T-helper 1 cell treated with Interleukin-12 subunit alpha and Interleukin-12 subunit beta and Interleukin-4 antibody, amounts not matched to agents 30 μg/mL and 1 μg/mL, for 36 hours (primary cell): Measurements from ENCODE around the gene NUDCD3.
"Not testable (repeated sequence)": the region's sequence is repeated elsewhere in the genome, so short reads cannot be mapped to it uniquely, and the experiment has no call there.

Source experiments
- H3K27ac Mint-ChIP-seq: one replicate; pipeline ENCODE4 v1.8.0; 2021; ENCODE audit warnings: mild to moderate bottlenecking, mixed read lengths
- H3K27me3 Mint-ChIP-seq: one replicate; pipeline ENCODE4 v1.8.0; 2021; ENCODE audit warnings: low read depth, mixed read lengths
- H3K36me3 Mint-ChIP-seq: one replicate; pipeline ENCODE4 v1.8.0; 2021; ENCODE audit warnings: low read depth, mixed read lengths
- H3K4me1 Mint-ChIP-seq: one replicate; pipeline ENCODE4 v1.8.0; 2021; ENCODE audit warnings: low read depth, mixed read lengths
- H3K4me3 Mint-ChIP-seq: one replicate; pipeline ENCODE4 v1.8.0; 2021; ENCODE audit warnings: mild to moderate bottlenecking, moderate library complexity, mixed read lengths
- H3K9me3 Mint-ChIP-seq: one replicate; pipeline ENCODE4 v1.8.0; 2021; ENCODE audit warnings: mixed read lengths

NUDCD3 gene

DNA sequence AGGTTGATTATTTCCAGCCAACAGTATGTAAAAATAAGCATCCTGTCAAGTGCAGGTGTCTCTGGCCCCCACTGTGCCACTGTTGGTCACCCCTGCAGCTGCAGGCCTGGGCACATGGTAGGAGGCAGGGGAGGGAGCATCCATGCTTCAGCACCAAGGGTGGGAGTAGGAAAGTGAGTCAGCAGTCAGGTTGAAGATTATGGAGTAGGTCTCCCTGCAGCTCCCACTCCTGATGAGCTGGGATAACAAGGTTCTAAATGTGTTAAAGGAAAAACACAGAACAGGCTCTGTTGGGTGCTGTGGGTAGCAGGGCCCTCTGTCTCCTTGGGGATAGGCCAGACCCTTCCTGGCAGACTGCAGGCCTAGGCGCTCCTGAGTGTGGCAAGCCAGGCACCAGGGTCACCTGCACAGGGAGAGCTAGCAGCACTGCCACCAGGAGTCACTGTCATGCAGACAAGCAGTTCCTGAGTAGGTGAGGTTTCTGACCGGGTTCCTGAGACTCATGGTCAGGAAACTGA lies 59.3 kb downstream of the NUDCD3 start:
- Mint-ChIP-seq H3K27ac (no peak overlapping the region), H3K36me3 (peaks cover 17% of the 10 kb centered on the region), H3K9me3 (no peaks in the 10 kb centered on the region), H3K27me3 (no peaks in the 10 kb centered on the region), H3K4me1 (peaks cover 13% of the 10 kb centered on the region), H3K4me3 (no peak overlapping the region)

DNA sequence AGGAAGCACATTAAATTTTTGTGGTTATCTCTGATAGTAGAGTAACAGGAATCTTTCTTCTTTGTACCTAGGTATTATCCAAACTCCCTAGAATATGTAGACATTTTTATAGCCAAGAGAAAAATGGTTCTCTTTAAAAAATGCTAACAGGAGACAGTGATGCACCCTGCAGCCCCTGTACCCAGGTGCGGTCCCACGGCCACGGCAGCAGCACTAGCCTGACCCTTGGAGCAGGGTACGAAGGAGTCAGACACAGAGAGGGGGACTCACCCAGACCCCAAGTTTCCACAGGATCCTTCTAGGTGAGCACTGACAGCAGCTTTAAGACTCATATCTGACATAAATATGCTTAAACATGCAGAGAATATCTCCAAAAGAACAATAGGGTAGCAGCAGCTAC lies 60.4 kb downstream of the NUDCD3 start:
- Mint-ChIP-seq H3K27ac (no peak overlapping the region), H3K9me3 (no peaks in the 10 kb centered on the region), H3K27me3 (no peaks in the 10 kb centered on the region), H3K4me3 (no peak overlapping the region), H3K4me1 (peaks cover 7% of the 10 kb centered on the region), H3K36me3 (peaks cover 26% of the 10 kb centered on the region)

GRCh38 chr7:44424762-44425161 lies 65.7 kb downstream of the NUDCD3 start:
- not testable (repeated sequence) for H3K27me3 Mint-ChIP-seq
- peaks cover 51% of the 10 kb centered on the region for H3K36me3 Mint-ChIP-seq

GRCh38 chr7:44416941-44417340 lies 73.5 kb downstream of the NUDCD3 start:
- Mint-ChIP-seq H3K36me3 (peaks cover 27% of the 10 kb centered on the region), H3K4me1 (peaks cover 4% of the 10 kb centered on the region), H3K27ac (no peak overlapping the region), H3K4me3 (no peak overlapping the region), H3K27me3 (no peaks in the 10 kb centered on the region), H3K9me3 (peaks cover 6% of the 10 kb centered on the region)

More at GRCh38 chr7:44424762-44425161, 65.7 kb downstream of the NUDCD3 start:
- not testable (repeated sequence) for H3K4me1 Mint-ChIP-seq, H3K27ac Mint-ChIP-seq, H3K4me3 Mint-ChIP-seq, H3K9me3 Mint-ChIP-seq

GRCh38 chr7:44415510-44415909 lies 74.9 kb downstream of the NUDCD3 start:
- H3K27ac Mint-ChIP-seq = no peak overlapping the region
- H3K9me3 Mint-ChIP-seq = peaks cover 8% of the 10 kb centered on the region
- H3K4me1 Mint-ChIP-seq = peaks cover 8% of the 10 kb centered on the region
- peaks cover 30% of the 10 kb centered on the region for H3K36me3 Mint-ChIP-seq
- H3K27me3 Mint-ChIP-seq = no peaks in the 10 kb centered on the region
- no peak overlapping the region for H3K4me3 Mint-ChIP-seq

DNA sequence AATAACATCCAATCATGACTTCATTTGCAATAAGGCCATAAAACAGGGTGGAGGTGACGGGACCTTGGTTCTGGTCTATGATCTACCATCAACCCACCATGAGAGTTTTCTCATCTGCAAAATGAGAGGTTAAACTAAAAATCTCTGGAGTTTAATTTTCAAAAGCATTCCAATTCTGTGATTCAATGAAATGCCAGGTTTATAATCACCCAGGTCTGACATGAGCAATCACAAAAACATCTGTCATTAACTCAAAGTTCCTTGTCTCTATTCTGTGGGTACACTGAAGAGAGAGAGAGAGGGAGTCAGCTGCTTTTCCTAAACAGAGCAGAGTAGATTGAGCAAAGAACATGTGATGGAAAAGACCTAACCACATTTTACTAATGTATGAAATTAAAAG lies 75.4 kb downstream of the NUDCD3 start:
- Mint-ChIP-seq H3K36me3 (peaks cover 27% of the 10 kb centered on the region), H3K9me3 (peaks cover 8% of the 10 kb centered on the region), H3K27ac (no peak overlapping the region), H3K4me3 (no peak overlapping the region), H3K27me3 (no peaks in the 10 kb centered on the region), H3K4me1 (peaks cover 8% of the 10 kb centered on the region)

DNA sequence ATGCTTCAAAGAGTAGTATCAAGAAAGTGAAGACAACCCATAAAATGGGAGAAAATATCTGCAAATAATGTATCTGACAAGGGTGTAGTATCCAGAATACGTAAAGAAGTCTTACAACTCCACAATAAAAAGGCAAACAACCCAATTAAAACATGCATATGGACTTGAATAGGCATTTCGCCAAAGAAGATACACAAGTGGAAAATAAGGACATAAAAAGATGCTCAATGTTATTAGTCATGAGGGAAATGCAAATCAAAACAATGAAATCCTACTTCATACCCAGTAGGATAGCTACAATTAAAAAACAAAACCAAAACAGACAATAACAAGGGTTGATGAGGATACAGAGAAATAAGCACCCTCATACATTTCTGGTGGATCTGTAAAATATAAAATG lies 79.2 kb downstream of the NUDCD3 start:
- Mint-ChIP-seq H3K27ac (no peak overlapping the region), H3K4me3 (no peak overlapping the region), H3K9me3 (peaks cover 8% of the 10 kb centered on the region), H3K27me3 (no peaks in the 10 kb centered on the region), H3K4me1 (peaks cover 11% of the 10 kb centered on the region), H3K36me3 (peaks cover 24% of the 10 kb centered on the region)

DNA sequence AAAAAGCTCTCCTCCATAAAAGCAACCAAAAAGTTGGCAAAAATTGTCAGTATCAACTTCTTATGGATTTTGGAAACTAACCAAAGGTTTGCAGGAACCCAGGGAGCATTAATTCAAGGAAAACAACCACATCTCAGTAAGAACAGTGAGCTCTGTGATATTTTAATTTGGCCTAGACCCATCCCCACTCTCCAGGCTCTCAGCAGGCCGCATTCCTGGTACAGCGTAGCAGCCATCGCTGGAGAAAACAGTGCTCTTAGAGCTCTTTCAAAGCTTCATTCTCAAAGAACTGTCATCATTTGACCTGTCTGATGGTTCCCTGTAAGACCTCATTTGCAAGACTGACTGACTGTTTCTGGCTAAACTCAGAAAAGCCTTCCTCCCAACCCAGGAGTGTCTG lies 81.9 kb downstream of the NUDCD3 start:
- Mint-ChIP-seq H3K4me1 (peaks cover 7% of the 10 kb centered on the region), H3K27me3 (no peaks in the 10 kb centered on the region), H3K27ac (no peak overlapping the region), H3K9me3 (peaks cover 8% of the 10 kb centered on the region), H3K36me3 (peaks cover 20% of the 10 kb centered on the region), H3K4me3 (no peak overlapping the region)

GRCh38 chr7:44403775-44404174 lies 86.7 kb downstream of the NUDCD3 start:
- no peaks in the 10 kb centered on the region for H3K4me1 Mint-ChIP-seq
- H3K27me3 Mint-ChIP-seq = no peaks in the 10 kb centered on the region
- H3K4me3 Mint-ChIP-seq = no peak overlapping the region
- no peak overlapping the region for H3K27ac Mint-ChIP-seq
- H3K9me3 Mint-ChIP-seq = no peaks in the 10 kb centered on the region
- peaks cover 7% of the 10 kb centered on the region for H3K36me3 Mint-ChIP-seq

DNA sequence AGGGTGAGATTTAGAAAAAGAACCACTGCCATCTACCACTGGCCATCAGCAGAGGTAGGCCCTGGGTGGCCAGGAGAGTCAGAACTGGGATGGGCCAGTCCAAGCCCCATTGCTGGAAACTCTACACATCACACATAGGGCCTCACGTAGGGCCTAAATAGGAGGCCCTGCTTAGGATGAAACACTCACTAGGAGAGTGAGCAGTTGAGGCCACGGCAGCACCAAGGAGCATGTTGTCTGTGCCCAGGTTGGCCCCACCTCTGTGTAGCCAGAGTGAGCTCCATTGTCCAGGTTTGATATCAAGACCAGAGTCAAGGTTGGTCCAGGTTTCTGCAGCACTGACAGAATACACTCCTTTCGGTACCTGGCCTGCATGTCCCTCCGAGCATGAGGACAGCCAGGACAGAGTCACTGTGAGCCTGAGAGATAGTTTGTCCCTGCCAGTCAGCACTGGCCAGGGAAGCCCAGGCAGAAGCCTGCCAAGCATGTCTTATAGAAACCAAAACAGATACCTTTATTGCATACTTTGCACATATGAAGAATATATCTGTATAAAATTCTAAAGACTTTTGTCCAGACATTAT lies 87.2 kb downstream of the NUDCD3 start:
- H3K9me3 Mint-ChIP-seq = no peaks in the 10 kb centered on the region
- H3K27me3 Mint-ChIP-seq = no peaks in the 10 kb centered on the region
- H3K27ac Mint-ChIP-seq = no peak overlapping the region
- no peak overlapping the region for H3K4me3 Mint-ChIP-seq
- H3K4me1 Mint-ChIP-seq = no peaks in the 10 kb centered on the region
- H3K36me3 Mint-ChIP-seq = peaks cover 7% of the 10 kb centered on the region

DNA sequence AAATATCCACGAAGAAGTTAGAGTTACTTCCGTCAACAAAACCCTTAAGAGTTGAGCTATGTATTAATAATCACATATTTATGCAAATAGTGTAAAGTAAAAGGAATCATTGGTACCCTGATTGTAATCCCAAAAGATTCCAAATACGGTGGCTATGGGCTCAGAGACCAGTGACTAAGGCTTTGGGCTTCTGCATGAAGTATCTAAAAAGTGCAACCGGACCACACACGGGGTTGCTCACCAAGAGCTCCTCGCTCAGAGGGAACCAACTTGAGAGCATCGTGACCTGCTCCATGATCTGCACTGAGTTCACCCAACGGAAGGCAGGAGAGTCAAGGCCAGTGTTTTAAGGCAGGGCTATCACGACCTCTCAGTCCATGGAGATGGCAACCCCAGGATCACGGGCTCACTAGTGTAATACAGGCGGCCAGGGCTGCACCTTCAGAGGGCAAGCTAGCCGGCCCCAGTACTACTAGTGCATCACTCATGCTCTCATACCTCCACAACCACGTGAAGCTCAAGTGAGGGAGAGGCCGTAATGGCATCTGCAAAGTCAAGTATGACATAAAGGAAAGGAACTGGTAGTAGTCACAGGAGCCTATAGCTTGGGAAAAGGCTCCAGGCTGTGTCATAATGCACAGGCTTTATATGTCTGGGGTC lies 87.9 kb downstream of the NUDCD3 start:
- no peak overlapping the region for H3K27ac Mint-ChIP-seq
- H3K27me3 Mint-ChIP-seq = no peaks in the 10 kb centered on the region
- no peak overlapping the region for H3K4me3 Mint-ChIP-seq
- H3K9me3 Mint-ChIP-seq = no peaks in the 10 kb centered on the region
- H3K4me1 Mint-ChIP-seq = no peaks in the 10 kb centered on the region
- peaks cover 7% of the 10 kb centered on the region for H3K36me3 Mint-ChIP-seq

DNA sequence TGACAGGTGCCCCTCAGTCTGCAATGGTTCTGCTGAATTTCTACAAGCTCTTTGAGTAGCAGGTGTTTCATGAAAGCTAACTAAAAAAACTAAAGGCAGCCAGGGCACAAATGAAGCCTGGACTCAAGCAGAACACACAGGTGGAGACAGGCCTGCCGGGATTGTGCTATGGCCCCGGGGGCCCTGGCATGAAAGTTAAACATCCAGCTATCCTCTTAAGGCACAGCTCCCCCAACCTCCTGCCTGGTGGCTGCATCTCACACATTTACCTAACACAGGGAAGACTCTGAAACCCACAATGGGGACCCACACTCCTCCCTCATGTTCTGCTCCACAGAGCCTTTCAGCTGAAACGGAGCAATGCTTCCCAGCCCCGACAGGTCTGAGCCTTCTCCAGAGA lies 88.8 kb downstream of the NUDCD3 start:
- H3K27ac Mint-ChIP-seq = no peak overlapping the region
- H3K4me1 Mint-ChIP-seq = no peaks in the 10 kb centered on the region
- H3K36me3 Mint-ChIP-seq = peaks cover 9% of the 10 kb centered on the region
- H3K27me3 Mint-ChIP-seq = no peaks in the 10 kb centered on the region
- no peak overlapping the region for H3K4me3 Mint-ChIP-seq
- no peaks in the 10 kb centered on the region for H3K9me3 Mint-ChIP-seq

- Mint-ChIP-seq H3K27ac (no peak overlapping the region), H3K4me3 (no peak overlapping the region), H3K9me3 (no peaks in the 10 kb centered on the region), H3K36me3 (peaks cover 14% of the 10 kb centered on the region), H3K4me1 (peaks cover 2% of the 10 kb centered on the region), H3K27me3 (no peaks in the 10 kb centered on the region)
These were observed 90.4 kb downstream of the NUDCD3 start for GRCh38 chr7:44400033-44400511.

DNA sequence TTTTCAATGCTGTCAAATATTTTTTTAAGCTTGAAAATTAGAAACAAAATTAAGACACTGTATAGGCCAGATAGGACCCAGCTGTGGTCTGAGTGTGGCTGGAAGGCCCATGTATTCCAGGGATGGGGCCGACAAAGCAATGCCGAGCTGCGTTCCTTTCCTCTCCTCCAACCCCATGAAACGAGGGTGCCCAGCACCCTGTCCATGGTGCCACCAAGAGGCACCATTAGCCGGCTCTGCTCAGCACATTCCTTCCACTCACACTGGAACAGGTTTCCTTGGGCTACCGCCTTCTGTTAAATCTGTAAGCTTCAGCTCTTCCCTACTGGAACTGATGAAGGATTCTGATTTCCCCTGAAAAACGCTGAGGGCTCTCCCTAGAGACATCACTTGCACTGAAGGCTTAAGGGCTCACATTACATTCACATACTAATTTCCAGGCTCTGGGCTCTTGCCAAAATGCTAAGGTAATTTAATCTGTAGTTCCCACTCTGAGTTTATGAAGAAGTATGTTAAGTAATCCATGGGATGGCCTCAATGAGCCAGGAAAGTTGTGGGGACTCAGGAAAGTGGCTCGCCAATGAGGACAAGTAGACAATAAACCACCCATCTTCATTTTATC lies 91.4 kb downstream of the NUDCD3 start:
- Mint-ChIP-seq H3K4me3 (no peak overlapping the region), H3K27ac (no peak overlapping the region), H3K36me3 (peaks cover 14% of the 10 kb centered on the region), H3K9me3 (no peaks in the 10 kb centered on the region), H3K4me1 (peaks cover 2% of the 10 kb centered on the region), H3K27me3 (no peaks in the 10 kb centered on the region)

GRCh38 chr7:44398511-44398911 lies 91.9 kb downstream of the NUDCD3 start:
- Mint-ChIP-seq H3K27ac (no peak overlapping the region), H3K9me3 (no peaks in the 10 kb centered on the region), H3K4me3 (no peak overlapping the region), H3K27me3 (no peaks in the 10 kb centered on the region), H3K4me1 (peaks cover 2% of the 10 kb centered on the region), H3K36me3 (peaks cover 14% of the 10 kb centered on the region)
